Measurements from ENCODE around the gene SNRPD3.

SNRPD3 gene

GRCh38 chr22:24563246-24563645, 7.4 kb downstream of the SNRPD3 start:
- no peak overlapping the region for H3K4me3 ChIP-seq (ENCODE audit: low read length)
- peaks cover 83% of the 10 kb centered on the region for H3K36me3 ChIP-seq (ENCODE audit: control insufficient read depth, low read length)
- H3K27ac ChIP-seq (ENCODE audit: low read depth, low read length), result no peak overlapping the region
- peaks cover 19% of the 10 kb centered on the region for H3K4me1 ChIP-seq (ENCODE audit: control insufficient read depth, low read length)
- H4K20me1 ChIP-seq (ENCODE audit: control insufficient read depth, insufficient read depth, low read depth, low read length), result peaks cover 36% of the 10 kb centered on the region
- no peaks in the 10 kb centered on the region for H3K27me3 ChIP-seq (ENCODE audit: control insufficient read depth, low read length)
- no peak for TF ChIP-seq EZH2phosphoT487 (IDR thresholded peaks at IDR 0.05; ENCODE audit: borderline replicate concordance, low read length)
- no peak for TF ChIP-seq CTCF (IDR thresholded peaks at IDR 0.05; ENCODE audit: low read depth, low read length, poor library complexity, severe bottlenecking)
- 0 out of 2 replicates have a peak, but pooled peaks cover 2% of the 10 kb centered on the region for H3F3A ChIP-seq (ENCODE audit: control insufficient read depth, insufficient read depth)
- peaks cover 100% of the 10 kb centered on the region for H3K79me2 ChIP-seq (ENCODE audit: control insufficient read depth, low read length)
- H3K4me2 ChIP-seq (ENCODE audit: low read length), result no peak overlapping the region
- no peaks in the 10 kb centered on the region for H3K9me2 ChIP-seq (replicated peaks; ENCODE audit: control insufficient read depth, low read length)
- H3K9me3 ChIP-seq (ENCODE audit: control insufficient read depth, insufficient read depth, low read length), result no peaks in the 10 kb centered on the region

- no peaks in the 10 kb centered on the region for H3K9me3 ChIP-seq (ENCODE audit: control insufficient read depth, insufficient read depth, low read length)
- H3K4me2 ChIP-seq (ENCODE audit: low read length), result no peak overlapping the region
- TF ChIP-seq CTCF (IDR thresholded peaks at IDR 0.05; ENCODE audit: low read depth, low read length, poor library complexity, severe bottlenecking) (no peak), EZH2phosphoT487 (IDR thresholded peaks at IDR 0.05; ENCODE audit: borderline replicate concordance, low read length) (no peak)
- H3K9me2 ChIP-seq (replicated peaks; ENCODE audit: control insufficient read depth, low read length), result no peaks in the 10 kb centered on the region
- no peak overlapping the region for H3K4me3 ChIP-seq (ENCODE audit: low read length)
- no peaks in the 10 kb centered on the region for H3K27me3 ChIP-seq (ENCODE audit: control insufficient read depth, low read length)
- H3K27ac ChIP-seq (ENCODE audit: low read depth, low read length), result no peak overlapping the region
- peaks cover 78% of the 10 kb centered on the region for H3K36me3 ChIP-seq (ENCODE audit: control insufficient read depth, low read length)
- H3K4me1 ChIP-seq (ENCODE audit: control insufficient read depth, low read length), result peaks cover 6% of the 10 kb centered on the region
- H4K20me1 ChIP-seq (ENCODE audit: control insufficient read depth, insufficient read depth, low read depth, low read length), result peaks cover 25% of the 10 kb centered on the region
- H3F3A ChIP-seq (ENCODE audit: control insufficient read depth, insufficient read depth), result no peaks in the 10 kb centered on the region
- peaks cover 92% of the 10 kb centered on the region for H3K79me2 ChIP-seq (ENCODE audit: control insufficient read depth, low read length)
Measured at GRCh38 chr22:24564376-24565058, 8.7 kb downstream of the SNRPD3 start.

DNA sequence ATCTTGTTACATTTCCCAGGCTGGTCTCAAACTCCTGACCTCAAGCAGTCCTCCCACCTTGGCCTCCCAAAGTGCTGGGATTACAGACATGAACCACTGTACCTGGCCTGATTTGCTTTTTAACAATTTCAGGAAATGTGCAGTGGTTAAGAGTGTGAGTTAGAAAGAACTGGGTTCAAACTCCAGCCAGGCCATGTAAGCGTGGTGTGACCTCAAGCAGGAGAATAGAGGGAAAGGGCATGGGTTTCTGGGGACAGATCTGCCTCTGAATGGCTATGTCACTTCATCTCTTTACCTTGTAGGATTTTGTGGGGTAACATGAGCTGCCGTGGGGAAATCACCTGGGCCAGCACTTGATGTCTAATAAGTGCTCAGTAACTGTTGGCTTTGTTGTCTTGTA, 9.3 kb downstream of the SNRPD3 start:
- H3K4me1 ChIP-seq (ENCODE audit: control insufficient read depth, low read length), result peaks cover 4% of the 10 kb centered on the region; the same call in 1 of the 2 replicates
- H4K20me1 ChIP-seq (ENCODE audit: control insufficient read depth, insufficient read depth, low read depth, low read length), result peaks cover 25% of the 10 kb centered on the region
- H3K9me3 ChIP-seq (ENCODE audit: control insufficient read depth, insufficient read depth, low read length), result no peaks in the 10 kb centered on the region
- H3K4me2 ChIP-seq (ENCODE audit: low read length), result no peak overlapping the region
- H3K79me2 ChIP-seq (ENCODE audit: control insufficient read depth, low read length), result peaks cover 90% of the 10 kb centered on the region
- H3K9me2 ChIP-seq (replicated peaks; ENCODE audit: control insufficient read depth, low read length), result no peaks in the 10 kb centered on the region
- no peaks in the 10 kb centered on the region for H3F3A ChIP-seq (ENCODE audit: control insufficient read depth, insufficient read depth)
- TF ChIP-seq CTCF (IDR thresholded peaks at IDR 0.05; ENCODE audit: low read depth, low read length, poor library complexity, severe bottlenecking), result no peak
- TF ChIP-seq EZH2phosphoT487 (IDR thresholded peaks at IDR 0.05; ENCODE audit: borderline replicate concordance, low read length), result no peak
- H3K36me3 ChIP-seq (ENCODE audit: control insufficient read depth, low read length), result peaks cover 81% of the 10 kb centered on the region
- H3K27me3 ChIP-seq (ENCODE audit: control insufficient read depth, low read length), result no peaks in the 10 kb centered on the region
- no peak overlapping the region for H3K27ac ChIP-seq (ENCODE audit: low read depth, low read length)
- no peak overlapping the region for H3K4me3 ChIP-seq (ENCODE audit: low read length)

All from DOHH2 (cell line).